ENCODE results near the gene STAT5B. TPM values are rescaled to one million over a fixed set of nuclear protein-coding genes. Genes with fewer than 3 reads are reported as not detected.

The STAT5B gene
- total and polyA plus RNA-seq, 9 of the 15 experiments (the other 6 are each of a cell fraction or from before 2014, with no cell fraction given): 20.8 to 176 (median 92.4) TPM

DNA sequence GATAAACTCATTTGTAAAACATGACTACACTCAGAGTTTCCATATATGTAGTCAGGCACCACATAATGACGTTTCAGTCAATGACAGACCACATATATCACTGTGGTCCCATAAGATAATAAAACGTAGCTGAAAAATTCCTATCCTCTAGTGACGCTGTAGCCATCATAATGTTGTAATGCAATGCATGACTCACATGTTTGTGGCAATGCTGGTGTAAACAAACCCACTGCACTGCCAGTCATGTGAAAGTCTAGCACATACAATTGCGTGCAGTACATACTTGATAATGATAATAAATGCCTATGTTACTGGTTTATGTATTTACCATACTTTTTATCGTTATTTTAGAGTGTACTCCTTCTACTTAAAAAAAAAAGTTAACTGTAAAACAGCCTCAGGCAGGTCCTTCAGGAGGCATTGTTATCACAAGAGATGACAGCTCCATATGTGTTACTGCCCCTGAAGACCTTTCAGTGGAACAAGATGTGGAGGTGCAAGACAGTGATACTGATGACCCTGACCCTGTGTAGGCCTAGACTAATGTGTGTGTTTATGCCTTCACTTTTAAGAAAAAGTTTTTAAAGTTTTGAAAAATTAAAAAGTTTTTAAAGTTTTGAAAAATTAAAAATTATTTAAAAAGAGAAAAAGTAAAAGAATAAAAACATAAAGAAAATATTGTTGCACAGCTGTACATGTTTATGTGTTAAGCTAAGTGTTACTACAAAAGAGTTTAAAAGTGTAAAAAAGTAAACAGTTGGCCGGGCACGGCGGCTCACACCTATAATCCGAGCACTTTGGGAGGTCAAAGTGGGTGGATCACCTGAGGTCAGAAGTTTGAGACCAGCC is 9.0 kb downstream of the STAT5B start (continued):
- TF ChIP-seq, protein P1, sequence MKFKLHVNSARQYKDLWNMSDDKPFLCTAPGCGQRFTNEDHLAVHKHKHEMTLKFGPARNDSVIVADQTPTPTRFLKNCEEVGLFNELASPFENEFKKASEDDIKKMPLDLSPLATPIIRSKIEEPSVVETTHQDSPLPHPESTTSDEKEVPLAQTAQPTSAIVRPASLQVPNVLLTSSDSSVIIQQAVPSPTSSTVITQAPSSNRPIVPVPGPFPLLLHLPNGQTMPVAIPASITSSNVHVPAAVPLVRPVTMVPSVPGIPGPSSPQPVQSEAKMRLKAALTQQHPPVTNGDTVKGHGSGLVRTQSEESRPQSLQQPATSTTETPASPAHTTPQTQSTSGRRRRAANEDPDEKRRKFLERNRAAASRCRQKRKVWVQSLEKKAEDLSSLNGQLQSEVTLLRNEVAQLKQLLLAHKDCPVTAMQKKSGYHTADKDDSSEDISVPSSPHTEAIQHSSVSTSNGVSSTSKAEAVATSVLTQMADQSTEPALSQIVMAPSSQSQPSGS (CRISPR knock-in tag; IDR thresholded peaks at IDR 0.05): no peak
- TF ChIP-seq U2AF2 (optimal IDR thresholded peaks at IDR 0.05; ENCODE audit: low read depth, low read length) (no peak), DIDO1 (tag; IDR thresholded peaks at IDR 0.05; ENCODE audit: low read depth) (no peak), POLR3A (IDR thresholded peaks at IDR 0.05; ENCODE audit: borderline replicate concordance, extremely low read depth, insufficient read depth, insufficient read length) (no peak), SMARCC2 (IDR thresholded peaks at IDR 0.05; ENCODE audit: low read depth) (peak; percentile 93), KDM5B (IDR thresholded peaks at IDR 0.05; ENCODE audit: insufficient replicate concordance, low read depth, low read length) (no peak), TARDBP (IDR thresholded peaks at IDR 0.05) (peak; percentile 83; the same call in 1 of the 2 replicates), U2AF1 (optimal IDR thresholded peaks at IDR 0.05; ENCODE audit: low read depth, low read length) (no peak), ATF7 (IDR thresholded peaks at IDR 0.05) (peak; percentile 97), ZNF316 (IDR thresholded peaks at IDR 0.05) (peak; percentile 53), RBBP5 (IDR thresholded peaks at IDR 0.05; ENCODE audit: borderline replicate concordance, insufficient read depth, low read length, poor library complexity, severe bottlenecking) (no peak), RFX5 (IDR thresholded peaks at IDR 0.05; ENCODE audit: low read depth, low read length) (no peak), ZNF41 (CRISPR knock-in tag; conservative IDR thresholded peaks at IDR 0.05) (no peak), TOE1 (IDR thresholded peaks at IDR 0.05; ENCODE audit: borderline replicate concordance) (no peak), TOE1 (CRISPR knock-in tag; IDR thresholded peaks at IDR 0.05; ENCODE audit: borderline replicate concordance, low read depth) (no peak)
- TF ChIP-seq, protein P2, sequence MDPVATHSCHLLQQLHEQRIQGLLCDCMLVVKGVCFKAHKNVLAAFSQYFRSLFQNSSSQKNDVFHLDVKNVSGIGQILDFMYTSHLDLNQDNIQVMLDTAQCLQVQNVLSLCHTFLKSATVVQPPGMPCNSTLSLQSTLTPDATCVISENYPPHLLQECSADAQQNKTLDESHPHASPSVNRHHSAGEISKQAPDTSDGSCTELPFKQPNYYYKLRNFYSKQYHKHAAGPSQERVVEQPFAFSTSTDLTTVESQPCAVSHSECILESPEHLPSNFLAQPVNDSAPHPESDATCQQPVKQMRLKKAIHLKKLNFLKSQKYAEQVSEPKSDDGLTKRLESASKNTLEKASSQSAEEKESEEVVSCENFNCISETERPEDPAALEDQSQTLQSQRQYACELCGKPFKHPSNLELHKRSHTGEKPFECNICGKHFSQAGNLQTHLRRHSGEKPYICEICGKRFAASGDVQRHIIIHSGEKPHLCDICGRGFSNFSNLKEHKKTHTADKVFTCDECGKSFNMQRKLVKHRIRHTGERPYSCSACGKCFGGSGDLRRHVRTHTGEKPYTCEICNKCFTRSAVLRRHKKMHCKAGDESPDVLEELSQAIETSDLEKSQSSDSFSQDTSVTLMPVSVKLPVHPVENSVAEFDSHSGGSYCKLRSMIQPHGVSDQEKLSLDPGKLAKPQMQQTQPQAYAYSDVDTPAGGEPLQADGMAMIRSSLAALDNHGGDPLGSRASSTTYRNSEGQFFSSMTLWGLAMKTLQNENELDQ (CRISPR knock-in tag; IDR thresholded peaks at IDR 0.05; ENCODE audit: borderline replicate concordance): no peak
- TF ChIP-seq, protein P3, sequence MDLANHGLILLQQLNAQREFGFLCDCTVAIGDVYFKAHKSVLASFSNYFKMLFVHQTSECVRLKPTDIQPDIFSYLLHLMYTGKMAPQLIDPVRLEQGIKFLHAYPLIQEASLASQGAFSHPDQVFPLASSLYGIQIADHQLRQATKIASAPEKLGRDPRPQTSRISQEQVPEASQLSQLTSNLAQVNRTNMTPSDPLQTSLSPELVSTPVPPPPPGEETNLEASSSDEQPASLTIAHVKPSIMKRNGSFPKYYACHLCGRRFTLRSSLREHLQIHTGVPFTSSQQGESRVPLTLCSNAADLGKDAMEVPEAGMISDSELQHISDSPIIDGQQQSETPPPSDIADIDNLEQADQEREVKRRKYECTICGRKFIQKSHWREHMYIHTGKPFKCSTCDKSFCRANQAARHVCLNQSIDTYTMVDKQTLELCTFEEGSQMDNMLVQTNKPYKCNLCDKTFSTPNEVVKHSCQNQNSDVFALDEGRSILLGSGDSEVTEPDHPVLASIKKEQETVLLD (IDR thresholded peaks at IDR 0.05): no peak; the same call in 1 of the 2 replicates
- TF ChIP-seq, protein P4, sequence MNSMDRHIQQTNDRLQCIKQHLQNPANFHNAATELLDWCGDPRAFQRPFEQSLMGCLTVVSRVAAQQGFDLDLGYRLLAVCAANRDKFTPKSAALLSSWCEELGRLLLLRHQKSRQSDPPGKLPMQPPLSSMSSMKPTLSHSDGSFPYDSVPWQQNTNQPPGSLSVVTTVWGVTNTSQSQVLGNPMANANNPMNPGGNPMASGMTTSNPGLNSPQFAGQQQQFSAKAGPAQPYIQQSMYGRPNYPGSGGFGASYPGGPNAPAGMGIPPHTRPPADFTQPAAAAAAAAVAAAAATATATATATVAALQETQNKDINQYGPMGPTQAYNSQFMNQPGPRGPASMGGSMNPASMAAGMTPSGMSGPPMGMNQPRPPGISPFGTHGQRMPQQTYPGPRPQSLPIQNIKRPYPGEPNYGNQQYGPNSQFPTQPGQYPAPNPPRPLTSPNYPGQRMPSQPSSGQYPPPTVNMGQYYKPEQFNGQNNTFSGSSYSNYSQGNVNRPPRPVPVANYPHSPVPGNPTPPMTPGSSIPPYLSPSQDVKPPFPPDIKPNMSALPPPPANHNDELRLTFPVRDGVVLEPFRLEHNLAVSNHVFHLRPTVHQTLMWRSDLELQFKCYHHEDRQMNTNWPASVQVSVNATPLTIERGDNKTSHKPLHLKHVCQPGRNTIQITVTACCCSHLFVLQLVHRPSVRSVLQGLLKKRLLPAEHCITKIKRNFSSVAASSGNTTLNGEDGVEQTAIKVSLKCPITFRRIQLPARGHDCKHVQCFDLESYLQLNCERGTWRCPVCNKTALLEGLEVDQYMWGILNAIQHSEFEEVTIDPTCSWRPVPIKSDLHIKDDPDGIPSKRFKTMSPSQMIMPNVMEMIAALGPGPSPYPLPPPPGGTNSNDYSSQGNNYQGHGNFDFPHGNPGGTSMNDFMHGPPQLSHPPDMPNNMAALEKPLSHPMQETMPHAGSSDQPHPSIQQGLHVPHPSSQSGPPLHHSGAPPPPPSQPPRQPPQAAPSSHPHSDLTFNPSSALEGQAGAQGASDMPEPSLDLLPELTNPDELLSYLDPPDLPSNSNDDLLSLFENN (IDR thresholded peaks at IDR 0.05; ENCODE audit: low read depth in 2 of 2, low read length in 2 of 2): peak in 1 of 2 experiments; percentile 50; a peak in 1 of 4 replicates

Measured in K562 (cell line).